Endothelial cell of umbilical vein (primary cell): ENCODE data around the gene PCDHGA8. TPM values are rescaled to one million over a fixed set of nuclear protein-coding genes. Genes with fewer than 3 reads are reported as not detected.

Experiments
- BruUV-seq: library from RNA; stranded (reverse); fragments of 400-500 nt; replicated peaks from 2 replicates; lab custom pipeline; 2021; lab: Mats Ljungman, UMichigan
- CTCF ChIA-PET: fragments of 300-600, 350-600 bp; sonication (Branson Sonifier 250); formaldehyde crosslinking; loops from one replicate; lab custom pipeline; 2021; ENCODE audit warnings: antibody characterized with exemption, inconsistent platforms; lab: Charles Lee
- POLR2A ChIA-PET: fragments of 300-600, 350-600 bp; sonication (Branson Sonifier 250); formaldehyde crosslinking; loops from one replicate; lab custom pipeline; 2021; ENCODE audit warnings: antibody characterized with exemption, inconsistent platforms; lab: Charles Lee
- DNase-seq: peaks from one replicate; pipeline ENCODE4 v3.0.0-alpha.2; 2011; ENCODE audit warnings: low read depth, low spot score
- FAIRE-seq: peaks from 2 replicates; lab custom pipeline; 2011; peaks lifted over from hg19 to GRCh38; lab: Jason Lieb, UNC
- H2AFZ ChIP-seq: 2 replicates; pipeline ENCODE4 v1.6.0; 2012; ENCODE audit warnings: low read depth, low read length, control low read depth, inconsistent platforms
- H3K27ac ChIP-seq: 2 replicates; pipeline ENCODE4 v1.5.1; 2011; ENCODE audit warnings: low read depth, mild to moderate bottlenecking, control low read depth, low read length, moderate library complexity; ENCODE audit not compliant: insufficient read depth
- H3K27me3 ChIP-seq, 2 experiments: 2 replicates each; pipeline versions ENCODE4 v1.6.0 to v1.6.1; 2011; ENCODE audit warnings: low read length in 2 of 2, mixed read lengths in 1 of 2; ENCODE audit not compliant: control insufficient read depth in 2 of 2, insufficient read depth in 2 of 2
- H3K36me3 ChIP-seq, 2 experiments: 2 replicates in 1 of 2; 3 replicates in 1 of 2; pipeline ENCODE4 v1.5.1; 2011; ENCODE audit warnings: low read length in 2 of 2, mild to moderate bottlenecking in 1 of 2, moderate library complexity in 1 of 2; ENCODE audit not compliant: control insufficient read depth in 2 of 2, insufficient read depth in 2 of 2; ENCODE audit errors: extremely low read depth in 1 of 2
- H3K4me1 ChIP-seq: 3 replicates; pipeline ENCODE4 v1.5.1; 2011; ENCODE audit warnings: mild to moderate bottlenecking, low read length; ENCODE audit not compliant: control insufficient read depth, insufficient read depth; ENCODE audit errors: extremely low read depth
- H3K4me2 ChIP-seq: 2 replicates; pipeline ENCODE4 v1.6.1; 2011; ENCODE audit warnings: low read length, control low read depth, mixed read lengths; ENCODE audit not compliant: insufficient read depth
- H3K4me3 ChIP-seq, 3 experiments: fragments of 200-600 bp in 1 of 3; sonication (generic), shearing (Covaris generic) in 1 of 3; replicated peaks in 1 of 3; 2 replicates each; pipeline ENCODE4 v1.5.1; 2011 to 2016; ENCODE audit warnings: control low read depth in 3 of 3, low read length in 3 of 3, mild to moderate bottlenecking in 2 of 3, inconsistent platforms in 1 of 3, low read depth in 1 of 3, moderate library complexity in 1 of 3; ENCODE audit not compliant: insufficient read depth in 1 of 3
- H3K79me2 ChIP-seq: 2 replicates; pipeline ENCODE4 v1.6.0; 2012; ENCODE audit warnings: low read length, inconsistent platforms; ENCODE audit not compliant: control insufficient read depth, insufficient read depth
- H3K9ac ChIP-seq: replicated peaks from 2 replicates; pipeline ENCODE3; 2011; ENCODE audit warnings: low read length, control low read depth; ENCODE audit not compliant: insufficient read depth; ENCODE audit errors: extremely low read depth
- H3K9me1 ChIP-seq: replicated peaks from 3 replicates; pipeline ENCODE4 v1.6.0; 2011; ENCODE audit warnings: mild to moderate bottlenecking, low read length; ENCODE audit not compliant: control insufficient read depth, insufficient read depth; ENCODE audit errors: extremely low read depth
- H3K9me3 ChIP-seq: replicated peaks from 2 replicates; pipeline ENCODE4 v1.5.1; 2012; ENCODE audit warnings: low read length, inconsistent platforms; ENCODE audit not compliant: control insufficient read depth, insufficient read depth
- H4K20me1 ChIP-seq: replicated peaks from 2 replicates; pipeline ENCODE3; 2011; ENCODE audit warnings: mild to moderate bottlenecking, low read length; ENCODE audit not compliant: control insufficient read depth, insufficient read depth; ENCODE audit errors: extremely low read depth
- EZH2 ChIP-seq: IDR thresholded peaks from 2 replicates; pipeline ENCODE4 v1.6.1; 2012; ENCODE audit warnings: borderline replicate concordance, low read depth, mild to moderate bottlenecking, moderate library complexity, low read length, inconsistent platforms; ENCODE audit not compliant: severe bottlenecking
- FOS ChIP-seq: IDR thresholded peaks from 2 replicates; pipeline ENCODE4 v1.6.1; 2011; ENCODE audit warnings: mild to moderate bottlenecking, low read length, moderate library complexity, borderline replicate concordance; ENCODE audit not compliant: insufficient read depth
- GATA2 ChIP-seq: IDR thresholded peaks from 2 replicates; pipeline ENCODE4 v1.7.0; 2011; ENCODE audit warnings: low read depth, mild to moderate bottlenecking, moderate library complexity, mixed read lengths, low read length; ENCODE audit not compliant: insufficient read length, insufficient read depth
- JUN ChIP-seq: IDR thresholded peaks from 2 replicates; pipeline ENCODE4 v1.6.1; 2011; ENCODE audit warnings: borderline replicate concordance, low read depth; ENCODE audit not compliant: insufficient read length, insufficient read depth
- MYC ChIP-seq: IDR thresholded peaks from one replicate; pipeline ENCODE4 v1.6.1; 2011; ENCODE audit warnings: mild to moderate bottlenecking, low read depth, low read length
- POLR2A ChIP-seq: IDR thresholded peaks from 2 replicates; pipeline ENCODE4 v1.6.1; 2012; ENCODE audit warnings: low read depth, mild to moderate bottlenecking, control low read depth, low read length
- POLR2AphosphoS5 ChIP-seq: IDR thresholded peaks from 2 replicates; pipeline ENCODE4 v1.6.1; 2012; ENCODE audit warnings: low read depth, mild to moderate bottlenecking, control low read depth, low read length, moderate library complexity; ENCODE audit not compliant: insufficient read depth
- dilution Hi-C: fragments of 300-500 bp; cut with MboI; formaldehyde crosslinking; loops from one replicate; pipeline ENCODE4 v1.15.0; 2019; ENCODE audit warnings: low sequenced_read_pairs; ENCODE audit not compliant: extremely low pct_ligation_motif_present
- intact Hi-C: fragments of 100-400 bp; cut with micrococcal nuclease; formaldehyde crosslinking; loops from one replicate; pipeline ENCODE4 v1.10.0; 2022
- polyA plus RNA-seq, 4 experiments: library from polyadenylated mRNA; depleted of rRNA in 3 of 4; stranded (reverse) in 3 of 4; unstranded in 1 of 4; fragments of >200 nt; gene quantifications; 2 replicates each; pipeline versions ENCODE4 v1.2.1 to v1.2.3, GENCODE V29; 2011 to 2012; ENCODE audit warnings: missing spikeins in 1 of 4
- total RNA-seq: library from RNA; stranded (reverse); gene quantifications from 2 replicates; pipeline ENCODE4 v1.2.3, GENCODE V29; 2021
- TF ChIP-seq, protein P1 (sequence below): IDR thresholded peaks from 2 replicates; pipeline ENCODE4 v1.6.1; 2011; ENCODE audit not compliant: insufficient read depth, insufficient read length
- TF ChIP-seq, protein P2 (sequence below), 2 donors: IDR thresholded peaks; 1 replicate in 1 of 2; 2 replicates in 1 of 2; pipeline ENCODE4 v1.5.1; 2011; ENCODE audit warnings: low read length in 2 of 2, mild to moderate bottlenecking in 2 of 2, moderate library complexity in 2 of 2, control low read depth in 1 of 2, inconsistent platforms in 1 of 2, low read depth in 1 of 2; ENCODE audit not compliant: insufficient read depth in 1 of 2; ENCODE audit errors: extremely low read depth in 1 of 2

PCDHGA8 gene
- total and polyA plus RNA-seq, 2 donors (not counting 3 experiments of a cell fraction or from before 2014, with no cell fraction given) = 0.44 to 0.95 TPM

DNA sequence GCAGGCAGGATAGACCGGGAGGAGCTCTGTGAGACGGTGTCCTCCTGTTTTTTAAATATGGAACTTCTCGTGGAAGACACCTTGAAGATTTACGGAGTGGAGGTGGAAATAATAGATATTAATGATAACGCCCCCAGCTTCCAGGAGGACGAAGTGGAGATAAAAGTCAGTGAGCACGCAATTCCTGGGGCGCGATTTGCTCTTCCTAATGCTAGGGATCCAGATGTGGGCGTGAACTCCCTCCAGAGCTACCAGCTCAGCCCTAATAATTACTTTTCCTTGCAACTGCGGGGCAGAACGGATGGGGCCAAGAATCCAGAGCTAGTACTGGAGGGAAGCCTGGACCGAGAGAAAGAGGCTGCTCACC, 29.0 kb downstream of the PCDHGA8 start:
- H2AFZ ChIP-seq = peak overlapping the region; percentile 84
- POLR2A ChIA-PET = interaction anchor here (1.9 to 2.2 kb wide), 2 partner anchors 9 to 137 kb away, joined by 8 read pairs; partner anchors contain the start of gene PCDHGA12

More for the DNA sequence above, 29.0 kb downstream of the PCDHGA8 start:
- no peaks in the 10 kb centered on the region for H3K36me3 ChIP-seq
- DNase-seq (no peak), FAIRE-seq (no peak)
- no peaks in the 10 kb centered on the region for H3K79me2 ChIP-seq
- peaks cover 15% of the 10 kb centered on the region for H3K4me1 ChIP-seq
- peaks cover 8% of the 10 kb centered on the region for H3K9me3 ChIP-seq
- no peak overlapping the region for H3K27ac ChIP-seq
- H3K9ac ChIP-seq = no peak overlapping the region
- H3K4me3 ChIP-seq = peak overlapping the region; percentile 39 to 83 (median 66)
- H4K20me1 ChIP-seq = no peaks in the 10 kb centered on the region
- TF ChIP-seq FOS (no peak), POLR2A (no peak), EZH2 (no peak), JUN (no peak), GATA2 (no peak), POLR2AphosphoS5 (no peak), MYC (no peak)
- TF ChIP-seq, protein P1, sequence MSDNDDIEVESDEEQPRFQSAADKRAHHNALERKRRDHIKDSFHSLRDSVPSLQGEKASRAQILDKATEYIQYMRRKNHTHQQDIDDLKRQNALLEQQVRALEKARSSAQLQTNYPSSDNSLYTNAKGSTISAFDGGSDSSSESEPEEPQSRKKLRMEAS = no peak
- TF ChIP-seq, protein P2, sequence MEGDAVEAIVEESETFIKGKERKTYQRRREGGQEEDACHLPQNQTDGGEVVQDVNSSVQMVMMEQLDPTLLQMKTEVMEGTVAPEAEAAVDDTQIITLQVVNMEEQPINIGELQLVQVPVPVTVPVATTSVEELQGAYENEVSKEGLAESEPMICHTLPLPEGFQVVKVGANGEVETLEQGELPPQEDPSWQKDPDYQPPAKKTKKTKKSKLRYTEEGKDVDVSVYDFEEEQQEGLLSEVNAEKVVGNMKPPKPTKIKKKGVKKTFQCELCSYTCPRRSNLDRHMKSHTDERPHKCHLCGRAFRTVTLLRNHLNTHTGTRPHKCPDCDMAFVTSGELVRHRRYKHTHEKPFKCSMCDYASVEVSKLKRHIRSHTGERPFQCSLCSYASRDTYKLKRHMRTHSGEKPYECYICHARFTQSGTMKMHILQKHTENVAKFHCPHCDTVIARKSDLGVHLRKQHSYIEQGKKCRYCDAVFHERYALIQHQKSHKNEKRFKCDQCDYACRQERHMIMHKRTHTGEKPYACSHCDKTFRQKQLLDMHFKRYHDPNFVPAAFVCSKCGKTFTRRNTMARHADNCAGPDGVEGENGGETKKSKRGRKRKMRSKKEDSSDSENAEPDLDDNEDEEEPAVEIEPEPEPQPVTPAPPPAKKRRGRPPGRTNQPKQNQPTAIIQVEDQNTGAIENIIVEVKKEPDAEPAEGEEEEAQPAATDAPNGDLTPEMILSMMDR (IDR thresholded peaks at IDR 0.05; ENCODE audit: extremely low read depth in 1 of 2, insufficient read depth in 1 of 2, low read depth in 1 of 2, low read length in 2 of 2) = no peak
- peaks cover 38 to 84% of the 10 kb centered on the region in 2 experiments for H3K27me3 ChIP-seq
- intact Hi-C loops = loop anchor here (1.0 to 5.0 kb wide), 4 partner anchors 9 to 103 kb away; partner anchors contain the start of genes PCDHGA12, PCDHGA6 and PCDHGB3
- H3K9me1 ChIP-seq = no peaks in the 10 kb centered on the region
- BruUV-seq = no TSS peak
- dilution Hi-C loops = no loop called here
- CTCF ChIA-PET = interaction anchor here (0.6 to 11.3 kb wide), 40 partner anchors 9 to 212 kb away, joined by 3 to 335 read pairs (median 6); partner anchors contain the start of genes DIAPH1, PCDHB12, PCDHGA1 and PCDHGA10
- peak overlapping the region; percentile 90 for H3K4me2 ChIP-seq
